OCI-LY7 (cell line): ENCODE data around the gene ABCC12.

ENCODE experiments used
- EZH2phosphoT487 ChIP-seq: fragments of 200-600 bp; sonication (generic); IDR thresholded peaks from 2 replicates; pipeline ENCODE4 v1.6.1; 2018; ENCODE audit warnings: low read depth, borderline replicate concordance, mild to moderate bottlenecking, mixed run types, antibody characterized with exemption, low read length, moderate library complexity, mixed read lengths
- TF ChIP-seq, protein P1 (sequence below): fragments of 200-600 bp; sonication (generic); conservative IDR thresholded peaks from 2 replicates; pipeline ENCODE4 v1.5.1; 2014; ENCODE audit warnings: mild to moderate bottlenecking, antibody characterized with exemption, low read length, moderate library complexity, mixed read lengths

DNA sequence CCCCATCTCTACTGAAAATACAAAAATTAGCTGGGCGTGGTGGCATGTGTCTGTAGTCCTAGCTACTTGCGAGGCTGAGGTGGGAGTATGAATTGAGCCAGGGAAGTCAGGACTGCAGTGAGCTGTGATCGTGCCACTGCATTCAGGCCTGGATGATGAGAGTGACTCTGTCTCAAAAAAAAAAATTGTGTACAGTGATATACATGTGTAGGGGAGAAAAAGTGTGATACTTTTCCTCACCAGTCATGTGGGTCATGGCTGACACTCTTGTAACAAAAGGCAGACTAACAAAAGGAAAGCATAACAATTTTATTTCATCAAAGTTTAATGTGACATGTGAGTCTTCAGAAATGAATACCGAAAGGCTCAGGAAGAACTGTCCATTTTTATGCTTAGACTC, 2.0 kb upstream of the ABCC12 start:
- TF ChIP-seq, protein P1, sequence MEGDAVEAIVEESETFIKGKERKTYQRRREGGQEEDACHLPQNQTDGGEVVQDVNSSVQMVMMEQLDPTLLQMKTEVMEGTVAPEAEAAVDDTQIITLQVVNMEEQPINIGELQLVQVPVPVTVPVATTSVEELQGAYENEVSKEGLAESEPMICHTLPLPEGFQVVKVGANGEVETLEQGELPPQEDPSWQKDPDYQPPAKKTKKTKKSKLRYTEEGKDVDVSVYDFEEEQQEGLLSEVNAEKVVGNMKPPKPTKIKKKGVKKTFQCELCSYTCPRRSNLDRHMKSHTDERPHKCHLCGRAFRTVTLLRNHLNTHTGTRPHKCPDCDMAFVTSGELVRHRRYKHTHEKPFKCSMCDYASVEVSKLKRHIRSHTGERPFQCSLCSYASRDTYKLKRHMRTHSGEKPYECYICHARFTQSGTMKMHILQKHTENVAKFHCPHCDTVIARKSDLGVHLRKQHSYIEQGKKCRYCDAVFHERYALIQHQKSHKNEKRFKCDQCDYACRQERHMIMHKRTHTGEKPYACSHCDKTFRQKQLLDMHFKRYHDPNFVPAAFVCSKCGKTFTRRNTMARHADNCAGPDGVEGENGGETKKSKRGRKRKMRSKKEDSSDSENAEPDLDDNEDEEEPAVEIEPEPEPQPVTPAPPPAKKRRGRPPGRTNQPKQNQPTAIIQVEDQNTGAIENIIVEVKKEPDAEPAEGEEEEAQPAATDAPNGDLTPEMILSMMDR: no peak
- no peak for TF ChIP-seq EZH2phosphoT487
